ENCODE results near the gene ZNF627. TPM values are rescaled to one million over a fixed set of nuclear protein-coding genes. Genes with fewer than 3 reads are reported as not detected.

ZNF627 gene
- polyA plus RNA-seq, 1 donor from 2014 or later: 91.6 TPM

- Histone ChIP-seq H2AFZ (ENCODE audit: low read depth, low read length) (no peak overlapping the region), H3K4me3 (ENCODE audit: low read length) (no peak overlapping the region), H3K79me2 (replicated peaks; ENCODE audit: insufficient read depth, low read length) (no peaks in the 10 kb centered on the region), H3K9me2 (ENCODE audit: insufficient read depth, low read length) (no peaks in the 10 kb centered on the region), H3K9ac (ENCODE audit: low read length) (no peak overlapping the region), H4K20me1 (ENCODE audit: insufficient read depth) (no peaks in the 10 kb centered on the region), H3K27me3 (ENCODE audit: insufficient read depth, low read depth, low read length) (no peaks in the 10 kb centered on the region), H3K4me2 (ENCODE audit: low read length) (no peak overlapping the region), H3F3A (ENCODE audit: insufficient read depth, low read length, poor library complexity, severe bottlenecking) (no peaks in the 10 kb centered on the region), H3K27ac (ENCODE audit: low read length) (no peak overlapping the region), H3K9me3 (ENCODE audit: low read length) (no peaks in the 10 kb centered on the region), H3K36me3 (ENCODE audit: insufficient read depth, low read length) (no peaks in the 10 kb centered on the region)
- no peak for TF ChIP-seq CTCF (IDR thresholded peaks at IDR 0.05; ENCODE audit: poor library complexity, severe bottlenecking)
- TF ChIP-seq TAF1 (IDR thresholded peaks at IDR 0.05; ENCODE audit: low read depth): no peak
- TF ChIP-seq POLR2AphosphoS5 (IDR thresholded peaks at IDR 0.05): no peak
- TF ChIP-seq SMC3 (conservative IDR thresholded peaks at IDR 0.05; ENCODE audit: poor library complexity): no peak
- no peak for TF ChIP-seq EP300 (conservative IDR thresholded peaks at IDR 0.05; ENCODE audit: poor library complexity, severe bottlenecking)
- TF ChIP-seq EZH2 (IDR thresholded peaks at IDR 0.05; ENCODE audit: borderline replicate concordance, insufficient read depth, low read length, poor library complexity, severe bottlenecking): no peak
- no peak for TF ChIP-seq MXI1 (conservative IDR thresholded peaks at IDR 0.05; ENCODE audit: poor library complexity, severe bottlenecking)
- TF ChIP-seq RAD21 (conservative IDR thresholded peaks at IDR 0.05): no peak
- TF ChIP-seq, protein P1, sequence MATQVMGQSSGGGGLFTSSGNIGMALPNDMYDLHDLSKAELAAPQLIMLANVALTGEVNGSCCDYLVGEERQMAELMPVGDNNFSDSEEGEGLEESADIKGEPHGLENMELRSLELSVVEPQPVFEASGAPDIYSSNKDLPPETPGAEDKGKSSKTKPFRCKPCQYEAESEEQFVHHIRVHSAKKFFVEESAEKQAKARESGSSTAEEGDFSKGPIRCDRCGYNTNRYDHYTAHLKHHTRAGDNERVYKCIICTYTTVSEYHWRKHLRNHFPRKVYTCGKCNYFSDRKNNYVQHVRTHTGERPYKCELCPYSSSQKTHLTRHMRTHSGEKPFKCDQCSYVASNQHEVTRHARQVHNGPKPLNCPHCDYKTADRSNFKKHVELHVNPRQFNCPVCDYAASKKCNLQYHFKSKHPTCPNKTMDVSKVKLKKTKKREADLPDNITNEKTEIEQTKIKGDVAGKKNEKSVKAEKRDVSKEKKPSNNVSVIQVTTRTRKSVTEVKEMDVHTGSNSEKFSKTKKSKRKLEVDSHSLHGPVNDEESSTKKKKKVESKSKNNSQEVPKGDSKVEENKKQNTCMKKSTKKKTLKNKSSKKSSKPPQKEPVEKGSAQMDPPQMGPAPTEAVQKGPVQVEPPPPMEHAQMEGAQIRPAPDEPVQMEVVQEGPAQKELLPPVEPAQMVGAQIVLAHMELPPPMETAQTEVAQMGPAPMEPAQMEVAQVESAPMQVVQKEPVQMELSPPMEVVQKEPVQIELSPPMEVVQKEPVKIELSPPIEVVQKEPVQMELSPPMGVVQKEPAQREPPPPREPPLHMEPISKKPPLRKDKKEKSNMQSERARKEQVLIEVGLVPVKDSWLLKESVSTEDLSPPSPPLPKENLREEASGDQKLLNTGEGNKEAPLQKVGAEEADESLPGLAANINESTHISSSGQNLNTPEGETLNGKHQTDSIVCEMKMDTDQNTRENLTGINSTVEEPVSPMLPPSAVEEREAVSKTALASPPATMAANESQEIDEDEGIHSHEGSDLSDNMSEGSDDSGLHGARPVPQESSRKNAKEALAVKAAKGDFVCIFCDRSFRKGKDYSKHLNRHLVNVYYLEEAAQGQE (IDR thresholded peaks at IDR 0.05; ENCODE audit: borderline replicate concordance): no peak
These were observed 65.9 kb downstream of the ZNF627 start for GRCh38 chr19:11663181-11663591.

Other genes with a start within 250 kb of the ZNF627 start
- gene PLPPR2, start 242.1 kb upstream of the ZNF627 start, polyA plus RNA-seq: 44.1 and 47.6 TPM in 2 replicates
- gene SWSAP1, start 222.8 kb upstream of the ZNF627 start, polyA plus RNA-seq: 2.1 and 2.4 TPM in 2 replicates
- gene EPOR, start 213.2 kb upstream of the ZNF627 start, polyA plus RNA-seq: 3.1 and 5.8 TPM in 2 replicates
- not detected in 2 replicates for gene RGL3, start 178.2 kb upstream of the ZNF627 start, polyA plus RNA-seq
- 3.4 and 5.4 TPM in 2 replicates for gene ODAD3, start 162.4 kb upstream of the ZNF627 start, polyA plus RNA-seq
- gene PRKCSH, start 161.8 kb upstream of the ZNF627 start, polyA plus RNA-seq: 29.6 and 70.2 TPM in 2 replicates
- gene ELAVL3, start 116.4 kb upstream of the ZNF627 start, polyA plus RNA-seq: 38.7 and 68.9 TPM in 2 replicates
- gene ZNF653, start 91.6 kb upstream of the ZNF627 start, polyA plus RNA-seq: 16.5 and 24.6 TPM in 2 replicates
- 98.3 and 99.0 TPM in 2 replicates for gene ECSIT, start 68.3 kb upstream of the ZNF627 start, polyA plus RNA-seq
- gene CNN1, start 58.6 kb upstream of the ZNF627 start, polyA plus RNA-seq: 0.18 TPM in 1 of 2 replicates, not detected in the other
- gene ELOF1, start 38.3 kb upstream of the ZNF627 start, polyA plus RNA-seq: 38.0 and 64.8 TPM in 2 replicates
- not detected in 2 replicates for gene ACP5, start 19.8 kb upstream of the ZNF627 start, polyA plus RNA-seq
- gene ZNF823, start 141.5 kb downstream of the ZNF627 start, polyA plus RNA-seq: 7.8 and 13.6 TPM in 2 replicates
- 137 and 138 TPM in 2 replicates for gene ZNF441, start 169.5 kb downstream of the ZNF627 start, polyA plus RNA-seq
- 26.0 and 29.8 TPM in 2 replicates for gene ZNF491, start 201.0 kb downstream of the ZNF627 start, polyA plus RNA-seq
- 24.7 and 26.6 TPM in 2 replicates for gene ZNF440, start 216.8 kb downstream of the ZNF627 start, polyA plus RNA-seq